SK-N-SH treated with all-trans-retinoic acid at 6 μM for 48 hours (cell line): Measurements from ENCODE around the gene KIF15.

Source experiments
- ARNTL ChIP-seq: fragments of 450-650 bp; formaldehyde crosslinking; IDR thresholded peaks from 2 replicates; pipeline ENCODE4 v1.5.0; 2020; ENCODE audit warnings: low read depth, mild to moderate bottlenecking, moderate library complexity, borderline replicate concordance
- BACH2 ChIP-seq: fragments of 250-450 bp; sonication (Bioruptor Pico); IDR thresholded peaks from 2 replicates; pipeline ENCODE4 v1.9.0; 2021; ENCODE audit warnings: mild to moderate bottlenecking, borderline replicate concordance
- CSDC2 ChIP-seq: fragments of 250-450 bp; sonication (Bioruptor Pico); IDR thresholded peaks from 2 replicates; pipeline ENCODE4 v1.5.0; 2020; ENCODE audit warnings: mild to moderate bottlenecking, moderate library complexity
- CSRNP3 ChIP-seq: fragments of 250-450 bp; sonication (Bioruptor Pico); IDR thresholded peaks from 2 replicates; pipeline ENCODE4 v1.5.1; 2021; ENCODE audit warnings: mild to moderate bottlenecking, moderate library complexity
- GLIS3 ChIP-seq: fragments of 250-450 bp; sonication (Bioruptor Pico); IDR thresholded peaks from 2 replicates; pipeline ENCODE4 v1.5.0; 2020; ENCODE audit warnings: mild to moderate bottlenecking, moderate library complexity
- POU6F1 ChIP-seq: fragments of 250-450 bp; sonication (Bioruptor Pico); IDR thresholded peaks from 2 replicates; pipeline ENCODE4 v1.8.0; 2021; ENCODE audit warnings: low read depth, mild to moderate bottlenecking, moderate library complexity, borderline replicate concordance
- PPARA ChIP-seq: fragments of 250-450 bp; sonication (Bioruptor Pico); IDR thresholded peaks from 2 replicates; pipeline ENCODE4 v1.5.0; 2020; ENCODE audit warnings: mild to moderate bottlenecking, borderline replicate concordance
- RARB ChIP-seq: fragments of 250-450 bp; sonication (Bioruptor Pico); IDR thresholded peaks from 2 replicates; pipeline ENCODE4 v1.8.0; 2021; ENCODE audit warnings: mild to moderate bottlenecking, moderate library complexity
- SNAI2 ChIP-seq: fragments of 250-450 bp; sonication (Bioruptor Pico); IDR thresholded peaks from 2 replicates; pipeline ENCODE4 v1.5.0; 2020; ENCODE audit warnings: mild to moderate bottlenecking, moderate library complexity
- ZNF8 ChIP-seq: fragments of 450-650 bp; formaldehyde crosslinking; IDR thresholded peaks from 2 replicates; pipeline ENCODE4 v1.5.0; 2020; ENCODE audit warnings: mild to moderate bottlenecking, moderate library complexity
- TF ChIP-seq, protein P1 (sequence below): fragments of 250-450 bp; sonication (Bioruptor Pico); IDR thresholded peaks from 2 replicates; pipeline ENCODE4 v1.8.0; 2020; ENCODE audit warnings: mild to moderate bottlenecking, moderate library complexity, borderline replicate concordance
- TF ChIP-seq, protein P2 (sequence below): fragments of 250-450 bp; sonication (Bioruptor Pico); IDR thresholded peaks from 2 replicates; pipeline ENCODE4 v1.5.0; 2020; ENCODE audit warnings: mild to moderate bottlenecking, moderate library complexity
- TF ChIP-seq, protein P3 (sequence below): fragments of 250-450 bp; sonication (Bioruptor Pico); IDR thresholded peaks from 2 replicates; pipeline ENCODE4 v1.5.1; 2020; ENCODE audit warnings: low read depth, mild to moderate bottlenecking, moderate library complexity

DNA sequence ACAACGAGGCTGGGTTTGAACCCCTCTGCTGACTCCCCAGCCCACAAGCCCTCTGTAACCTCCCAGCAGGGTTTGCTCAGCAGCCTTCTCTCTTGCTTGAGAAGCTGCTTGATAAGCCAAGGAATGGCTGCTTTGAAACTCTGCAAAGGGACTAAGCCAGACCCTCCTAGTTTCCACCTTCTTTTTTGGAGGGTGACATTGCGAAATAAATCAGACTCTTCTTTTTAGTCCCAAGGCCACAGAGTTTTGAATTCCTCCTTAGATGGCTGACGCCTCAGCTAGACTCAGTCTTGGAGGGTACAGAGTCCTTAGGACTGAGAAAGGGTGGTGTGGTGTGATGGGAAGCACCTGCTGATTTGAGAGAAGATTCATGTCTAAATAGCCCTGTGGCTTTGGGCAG, 114.0 kb downstream of the KIF15 start:
- TF ChIP-seq ZNF8 (no peak), BACH2 (CRISPR knock-in tag) (no peak), PPARA (CRISPR knock-in tag) (no peak), CSRNP3 (CRISPR knock-in tag) (no peak), ARNTL (no peak), POU6F1 (CRISPR knock-in tag) (no peak), SNAI2 (CRISPR knock-in tag) (no peak), RARB (CRISPR knock-in tag) (no peak), GLIS3 (CRISPR knock-in tag) (no peak), CSDC2 (CRISPR knock-in tag) (no peak)
- TF ChIP-seq, protein P1, sequence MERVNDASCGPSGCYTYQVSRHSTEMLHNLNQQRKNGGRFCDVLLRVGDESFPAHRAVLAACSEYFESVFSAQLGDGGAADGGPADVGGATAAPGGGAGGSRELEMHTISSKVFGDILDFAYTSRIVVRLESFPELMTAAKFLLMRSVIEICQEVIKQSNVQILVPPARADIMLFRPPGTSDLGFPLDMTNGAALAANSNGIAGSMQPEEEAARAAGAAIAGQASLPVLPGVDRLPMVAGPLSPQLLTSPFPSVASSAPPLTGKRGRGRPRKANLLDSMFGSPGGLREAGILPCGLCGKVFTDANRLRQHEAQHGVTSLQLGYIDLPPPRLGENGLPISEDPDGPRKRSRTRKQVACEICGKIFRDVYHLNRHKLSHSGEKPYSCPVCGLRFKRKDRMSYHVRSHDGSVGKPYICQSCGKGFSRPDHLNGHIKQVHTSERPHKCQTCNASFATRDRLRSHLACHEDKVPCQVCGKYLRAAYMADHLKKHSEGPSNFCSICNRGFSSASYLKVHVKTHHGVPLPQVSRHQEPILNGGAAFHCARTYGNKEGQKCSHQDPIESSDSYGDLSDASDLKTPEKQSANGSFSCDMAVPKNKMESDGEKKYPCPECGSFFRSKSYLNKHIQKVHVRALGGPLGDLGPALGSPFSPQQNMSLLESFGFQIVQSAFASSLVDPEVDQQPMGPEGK (CRISPR knock-in tag), result no peak
- TF ChIP-seq, protein P2, sequence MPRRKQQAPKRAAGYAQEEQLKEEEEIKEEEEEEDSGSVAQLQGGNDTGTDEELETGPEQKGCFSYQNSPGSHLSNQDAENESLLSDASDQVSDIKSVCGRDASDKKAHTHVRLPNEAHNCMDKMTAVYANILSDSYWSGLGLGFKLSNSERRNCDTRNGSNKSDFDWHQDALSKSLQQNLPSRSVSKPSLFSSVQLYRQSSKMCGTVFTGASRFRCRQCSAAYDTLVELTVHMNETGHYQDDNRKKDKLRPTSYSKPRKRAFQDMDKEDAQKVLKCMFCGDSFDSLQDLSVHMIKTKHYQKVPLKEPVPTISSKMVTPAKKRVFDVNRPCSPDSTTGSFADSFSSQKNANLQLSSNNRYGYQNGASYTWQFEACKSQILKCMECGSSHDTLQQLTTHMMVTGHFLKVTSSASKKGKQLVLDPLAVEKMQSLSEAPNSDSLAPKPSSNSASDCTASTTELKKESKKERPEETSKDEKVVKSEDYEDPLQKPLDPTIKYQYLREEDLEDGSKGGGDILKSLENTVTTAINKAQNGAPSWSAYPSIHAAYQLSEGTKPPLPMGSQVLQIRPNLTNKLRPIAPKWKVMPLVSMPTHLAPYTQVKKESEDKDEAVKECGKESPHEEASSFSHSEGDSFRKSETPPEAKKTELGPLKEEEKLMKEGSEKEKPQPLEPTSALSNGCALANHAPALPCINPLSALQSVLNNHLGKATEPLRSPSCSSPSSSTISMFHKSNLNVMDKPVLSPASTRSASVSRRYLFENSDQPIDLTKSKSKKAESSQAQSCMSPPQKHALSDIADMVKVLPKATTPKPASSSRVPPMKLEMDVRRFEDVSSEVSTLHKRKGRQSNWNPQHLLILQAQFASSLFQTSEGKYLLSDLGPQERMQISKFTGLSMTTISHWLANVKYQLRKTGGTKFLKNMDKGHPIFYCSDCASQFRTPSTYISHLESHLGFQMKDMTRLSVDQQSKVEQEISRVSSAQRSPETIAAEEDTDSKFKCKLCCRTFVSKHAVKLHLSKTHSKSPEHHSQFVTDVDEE, result no peak
- TF ChIP-seq, protein P3, sequence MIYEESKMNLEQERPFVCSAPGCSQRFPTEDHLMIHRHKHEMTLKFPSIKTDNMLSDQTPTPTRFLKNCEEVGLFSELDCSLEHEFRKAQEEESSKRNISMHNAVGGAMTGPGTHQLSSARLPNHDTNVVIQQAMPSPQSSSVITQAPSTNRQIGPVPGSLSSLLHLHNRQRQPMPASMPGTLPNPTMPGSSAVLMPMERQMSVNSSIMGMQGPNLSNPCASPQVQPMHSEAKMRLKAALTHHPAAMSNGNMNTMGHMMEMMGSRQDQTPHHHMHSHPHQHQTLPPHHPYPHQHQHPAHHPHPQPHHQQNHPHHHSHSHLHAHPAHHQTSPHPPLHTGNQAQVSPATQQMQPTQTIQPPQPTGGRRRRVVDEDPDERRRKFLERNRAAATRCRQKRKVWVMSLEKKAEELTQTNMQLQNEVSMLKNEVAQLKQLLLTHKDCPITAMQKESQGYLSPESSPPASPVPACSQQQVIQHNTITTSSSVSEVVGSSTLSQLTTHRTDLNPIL (CRISPR knock-in tag), result no peak
